Measurements from ENCODE around the gene IL12B. TPM values are rescaled to one million over a fixed set of nuclear protein-coding genes. Genes with fewer than 3 reads are reported as not detected.

The IL12B gene
- total and polyA plus RNA-seq, 2 of the 4 experiments (the other 2 are of a cell fraction): 0.03 TPM; not detected in 1

DNA sequence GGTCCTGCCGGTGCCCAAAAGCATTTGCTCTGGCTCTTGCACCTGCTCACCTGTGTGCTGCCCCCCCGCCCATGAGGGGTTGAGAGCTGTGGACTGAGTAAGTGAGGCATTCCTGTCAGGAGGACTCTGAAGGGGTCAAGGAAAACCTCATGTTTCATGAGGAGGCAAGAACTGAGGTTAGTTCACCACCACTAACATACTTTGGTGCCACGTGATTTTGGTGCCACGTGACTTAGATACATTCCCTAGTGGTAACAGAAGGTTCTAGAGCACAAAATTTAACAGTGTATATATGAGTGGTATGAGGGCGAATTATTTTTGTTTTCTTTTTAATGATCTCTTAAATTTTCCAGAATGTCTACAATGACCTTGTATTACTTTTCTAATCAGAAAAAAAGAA lies 6.3 kb upstream of the IL12B start:
- Histone ChIP-seq H3K27me3 (ENCODE audit: control insufficient read depth, insufficient read depth, low read length) (no peaks in the 10 kb centered on the region), H2BK15ac (ENCODE audit: low read depth, low read length) (0 out of 3 replicates have a peak overlapping the region, but pooled peaks have one; percentile 50), H3K9me3 (ENCODE audit: control insufficient read depth, insufficient read depth, low read length) (no peaks in the 10 kb centered on the region), H4K8ac (ENCODE audit: low read depth in 2 of 2, low read length in 2 of 2) (peak overlapping the region in 1 of 2 experiments; percentile 31; a peak in 1 of 4 replicates), H2AK5ac (ENCODE audit: low read depth, low read length) (peak overlapping the region; percentile 11; the same call in 1 of the 2 replicates), H4K20me1 (ENCODE audit: insufficient read depth, low read length) (no peaks in the 10 kb centered on the region), H2BK120ac (ENCODE audit: low read depth, low read length) (peak overlapping the region; percentile 28), H4K5ac (ENCODE audit: low read depth, low read length) (no peak overlapping the region), H3K18ac (ENCODE audit: low read depth, low read length) (no peak overlapping the region), H2AFZ (replicated peaks; ENCODE audit: low read length, poor library complexity) (no peak overlapping the region), H3K9me1 (ENCODE audit: insufficient read depth, low read length) (peaks cover 8% of the 10 kb centered on the region; the same call in 1 of the 2 replicates), H3K79me1 (ENCODE audit: low read depth in 1 of 2, low read length in 2 of 2) (no peaks in the 10 kb centered on the region), H3K23ac (ENCODE audit: low read depth, low read length) (no peak overlapping the region), H2BK5ac (ENCODE audit: low read depth, low read length, poor library complexity, severe bottlenecking) (no peak overlapping the region), H3K4me1 (ENCODE audit: control insufficient read depth, insufficient read depth, low read length) (peaks cover 3% of the 10 kb centered on the region; the same call in 1 of the 2 replicates), H3K4me2 (ENCODE audit: low read depth, low read length) (no peak overlapping the region), H3K36me3 (ENCODE audit: control insufficient read depth, insufficient read depth, low read length) (no peaks in the 10 kb centered on the region), H3K56ac (ENCODE audit: extremely low read depth, insufficient read depth, low read length) (no peak overlapping the region), H2AK9ac (replicated peaks; ENCODE audit: low read depth, low read length, poor library complexity) (peak overlapping the region; percentile 39), H3K27ac (ENCODE audit: insufficient read depth, low read length) (no peak overlapping the region), H3K4ac (ENCODE audit: low read depth, low read length) (peak overlapping the region; percentile 55), H3K4me3 (ENCODE audit: insufficient read depth, low read depth, low read length) (no peak overlapping the region), H3K14ac (replicated peaks; ENCODE audit: low read depth, low read length) (no peak overlapping the region), H4K91ac (ENCODE audit: insufficient read depth, low read depth, low read length) (no peak overlapping the region; the same call in 1 of the 2 replicates), H2BK20ac (ENCODE audit: low read depth, low read length) (peak overlapping the region; percentile 51; the same call in 1 of the 2 replicates), H3K9ac (ENCODE audit: low read depth, low read length) (no peak overlapping the region)
- dilution Hi-C loops (cut with HindIII; ENCODE audit: low sequenced_read_pairs, unreplicated experiment) (no loop called here), intact Hi-C loops (cut with micrococcal nuclease) (no loop called here), in situ Hi-C loops (cut with MboI; ENCODE audit: low sequenced_read_pairs) (no loop called here)
- TF ChIP-seq SMC3 (IDR thresholded peaks at IDR 0.05; ENCODE audit: low read depth, low read length): no peak
- WGBS, 2 experiments (ENCODE audit: extremely low coverage in 2 of 2, insufficient read length in 1 of 2): no CpG with 5 or more reads among the region's 5 CpGs
- BruUV-seq (replicated peaks): no TSS peak
- ATAC-seq (ENCODE audit: low read depth) (no peak), DNase-seq (no peak)
- CTCF ChIA-PET: no interaction called here
- POLR2A ChIA-PET (ENCODE audit: unreplicated experiment): no interaction called here

Measured in IMR-90 (cell line).